Progenitor cell of endocrine pancreas (in vitro differentiated cells): ENCODE measurements around the gene C1orf226. TPM values are rescaled to one million over a fixed set of nuclear protein-coding genes. Genes with fewer than 3 reads are reported as not detected.

Source experiments
- DNase-seq: peaks from one replicate; pipeline ENCODE4 v3.0.0; 2021; ENCODE audit warnings: low spot score; ENCODE audit not compliant: unreplicated experiment
- H3K27ac Mint-ChIP-seq: 2 replicates; pipeline ENCODE4 v1.8.0; 2021; ENCODE audit warnings: mild to moderate bottlenecking, moderate library complexity, mixed read lengths
- H3K27me3 Mint-ChIP-seq: 2 replicates; pipeline ENCODE4 v1.8.0; 2021; ENCODE audit warnings: mixed read lengths
- H3K36me3 Mint-ChIP-seq: 2 replicates; pipeline ENCODE4 v1.8.0; 2022; ENCODE audit warnings: mixed read lengths; ENCODE audit not compliant: insufficient read depth
- H3K4me1 Mint-ChIP-seq: 2 replicates; pipeline ENCODE4 v1.8.0; 2021; ENCODE audit warnings: low read depth, mixed read lengths
- H3K4me3 Mint-ChIP-seq: 2 replicates; pipeline ENCODE4 v1.8.0; 2021; ENCODE audit warnings: low read depth, mild to moderate bottlenecking, moderate library complexity, mixed read lengths
- H3K9me3 Mint-ChIP-seq: 2 replicates; pipeline ENCODE4 v1.8.0; 2021; ENCODE audit warnings: low read depth, mixed read lengths
- total RNA-seq: library from RNA; stranded (reverse); gene quantifications from 2 replicates; pipeline ENCODE4 v1.2.1, GENCODE V29; 2021
- TF ChIP-seq, protein P1 (sequence below): fragments of 200-600 bp; sonication (generic); IDR thresholded peaks from one replicate; pipeline ENCODE4 v1.5.0; 2021; ENCODE audit warnings: antibody characterized with exemption, mild to moderate bottlenecking; ENCODE audit not compliant: unreplicated experiment

C1orf226 gene
- total RNA-seq, 1 donor from 2014 or later: 6.5 TPM

DNA sequence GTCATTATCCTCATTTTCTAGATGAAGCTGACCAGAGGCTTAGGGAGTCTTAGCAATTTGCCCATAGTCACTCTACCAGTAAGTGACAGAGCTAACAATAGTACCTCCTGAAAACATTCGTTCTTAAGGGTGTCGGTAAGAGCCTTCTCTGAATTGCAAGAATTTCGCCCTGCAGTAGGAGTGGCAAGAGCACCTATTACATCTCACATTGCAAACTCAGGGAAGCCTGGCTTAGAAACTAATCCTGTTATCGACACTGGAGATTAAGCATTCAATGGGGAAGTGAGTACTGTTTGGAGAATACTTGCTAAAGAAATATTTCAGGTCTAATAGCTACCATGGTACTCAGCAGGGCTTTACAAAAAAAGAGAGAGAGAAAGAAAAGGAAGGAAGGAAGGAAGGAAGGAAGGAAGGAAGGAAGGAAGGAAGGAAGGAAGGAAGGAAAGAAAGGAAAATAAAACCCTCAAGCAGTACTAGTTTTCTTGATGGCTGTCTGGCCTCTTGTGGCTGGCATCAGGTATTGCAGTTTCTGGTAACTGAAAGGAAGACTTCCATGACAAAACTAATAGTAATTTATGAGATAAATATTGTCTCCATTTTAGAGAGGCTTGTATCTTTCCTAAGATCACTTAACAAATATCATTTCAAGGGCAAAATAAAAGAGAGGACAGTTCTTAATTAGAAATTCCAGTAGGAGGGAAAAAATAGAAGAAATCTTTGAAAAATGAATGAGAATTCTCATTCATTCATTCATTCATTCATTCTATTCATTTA lies 10.4 kb downstream of the C1orf226 start:
- Mint-ChIP-seq H3K9me3 (no peaks in the 10 kb centered on the region), H3K36me3 (no peaks in the 10 kb centered on the region), H3K4me1 (peaks cover 20% of the 10 kb centered on the region), H3K4me3 (no peak overlapping the region), H3K27me3 (peaks cover 15% of the 10 kb centered on the region), H3K27ac (peak overlapping the region; percentile 0)
- TF ChIP-seq, protein P1, sequence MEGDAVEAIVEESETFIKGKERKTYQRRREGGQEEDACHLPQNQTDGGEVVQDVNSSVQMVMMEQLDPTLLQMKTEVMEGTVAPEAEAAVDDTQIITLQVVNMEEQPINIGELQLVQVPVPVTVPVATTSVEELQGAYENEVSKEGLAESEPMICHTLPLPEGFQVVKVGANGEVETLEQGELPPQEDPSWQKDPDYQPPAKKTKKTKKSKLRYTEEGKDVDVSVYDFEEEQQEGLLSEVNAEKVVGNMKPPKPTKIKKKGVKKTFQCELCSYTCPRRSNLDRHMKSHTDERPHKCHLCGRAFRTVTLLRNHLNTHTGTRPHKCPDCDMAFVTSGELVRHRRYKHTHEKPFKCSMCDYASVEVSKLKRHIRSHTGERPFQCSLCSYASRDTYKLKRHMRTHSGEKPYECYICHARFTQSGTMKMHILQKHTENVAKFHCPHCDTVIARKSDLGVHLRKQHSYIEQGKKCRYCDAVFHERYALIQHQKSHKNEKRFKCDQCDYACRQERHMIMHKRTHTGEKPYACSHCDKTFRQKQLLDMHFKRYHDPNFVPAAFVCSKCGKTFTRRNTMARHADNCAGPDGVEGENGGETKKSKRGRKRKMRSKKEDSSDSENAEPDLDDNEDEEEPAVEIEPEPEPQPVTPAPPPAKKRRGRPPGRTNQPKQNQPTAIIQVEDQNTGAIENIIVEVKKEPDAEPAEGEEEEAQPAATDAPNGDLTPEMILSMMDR: peak; percentile 76
- no peak for DNase-seq

DNA sequence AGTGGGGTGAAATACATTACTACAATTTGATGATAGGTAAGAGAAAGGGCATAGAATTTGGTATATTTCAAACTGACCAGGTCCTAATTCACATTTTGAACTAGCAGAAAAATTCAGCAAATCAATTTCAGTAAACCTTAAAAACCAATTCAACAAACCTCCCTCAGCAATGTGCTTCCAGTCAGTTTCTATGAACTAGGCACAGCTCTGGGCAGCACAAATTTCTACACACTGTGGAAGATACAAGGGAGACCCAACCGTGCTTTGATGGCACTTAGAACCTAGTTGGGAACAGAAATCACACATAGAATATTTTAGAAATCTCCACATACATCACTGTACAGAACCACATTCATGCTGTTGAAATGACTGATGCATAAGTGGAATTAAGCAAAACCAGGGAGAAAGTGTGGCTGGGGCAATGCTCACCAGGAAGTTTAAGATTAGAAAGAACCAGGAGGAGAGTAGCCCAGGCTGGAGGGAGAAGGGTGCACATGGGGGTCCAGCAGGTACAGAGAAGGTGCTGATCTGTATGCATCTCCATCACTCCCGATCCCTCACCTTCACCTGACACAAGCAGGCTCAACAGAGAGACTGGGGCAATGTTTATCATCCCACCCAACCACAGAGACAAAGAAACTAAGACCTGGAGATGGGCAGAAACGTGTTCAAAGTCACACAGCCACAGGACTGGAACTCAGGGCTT lies 14.8 kb downstream of the C1orf226 start:
- peaks cover 32% of the 10 kb centered on the region for H3K27me3 Mint-ChIP-seq
- DNase-seq: no peak
- H3K9me3 Mint-ChIP-seq: no peaks in the 10 kb centered on the region
- peaks cover 2% of the 10 kb centered on the region for H3K4me1 Mint-ChIP-seq
- TF ChIP-seq, protein P1: no peak
- no peak overlapping the region for H3K4me3 Mint-ChIP-seq
- no peaks in the 10 kb centered on the region for H3K36me3 Mint-ChIP-seq
- H3K27ac Mint-ChIP-seq: no peak overlapping the region

DNA sequence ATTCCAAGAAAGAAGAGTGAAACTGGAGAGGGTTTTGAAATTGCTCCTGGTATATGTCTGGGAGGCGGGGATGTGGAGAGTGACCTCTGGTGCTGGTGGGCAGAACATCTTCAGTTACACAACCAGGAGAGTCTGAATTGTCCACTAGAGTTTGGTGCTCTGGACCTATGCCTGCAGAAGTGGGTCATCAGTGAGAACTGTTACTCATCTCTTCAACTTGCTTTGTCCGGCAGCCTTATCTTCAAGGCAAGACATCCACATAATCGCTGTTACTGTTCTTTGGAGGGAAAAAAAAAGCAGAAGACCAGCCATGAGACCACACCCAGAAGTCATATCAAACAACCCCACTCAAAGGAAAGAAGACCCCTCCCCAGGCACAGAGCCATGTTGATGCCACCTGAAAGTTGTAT lies 15.5 kb downstream of the C1orf226 start:
- Mint-ChIP-seq H3K36me3 (no peaks in the 10 kb centered on the region), H3K4me1 (no peaks in the 10 kb centered on the region), H3K27ac (no peak overlapping the region), H3K9me3 (no peaks in the 10 kb centered on the region), H3K27me3 (peaks cover 32% of the 10 kb centered on the region), H3K4me3 (no peak overlapping the region)
- TF ChIP-seq, protein P1: no peak
- DNase-seq: no peak

DNA sequence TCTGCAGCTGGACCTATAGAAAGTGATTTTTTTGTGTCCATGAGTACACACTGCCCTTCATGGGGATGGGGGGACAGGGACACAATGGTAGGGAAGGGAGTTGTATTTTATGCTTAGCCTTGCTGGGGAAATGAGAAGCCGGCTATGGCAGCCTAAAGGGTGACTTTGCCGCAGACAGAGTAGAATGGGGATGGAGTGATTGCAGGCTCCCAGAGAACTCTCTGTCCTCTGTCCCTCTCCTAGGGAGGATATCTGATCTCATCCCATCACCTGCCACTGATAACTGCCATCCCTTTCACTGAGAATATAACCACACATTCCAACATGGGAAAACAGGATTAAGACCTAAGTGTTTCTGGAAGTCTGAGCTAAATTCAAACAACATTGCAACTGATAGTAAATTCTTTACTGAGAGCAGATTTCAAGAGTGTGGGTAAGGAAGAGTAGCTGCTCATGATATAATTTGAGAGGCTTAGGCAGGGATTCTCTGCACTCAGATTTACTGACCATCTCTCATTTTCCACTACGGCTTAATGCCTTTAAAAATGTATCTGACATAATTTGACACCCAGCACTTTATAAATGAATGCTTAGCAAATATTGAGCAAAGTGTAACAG lies 16.5 kb downstream of the C1orf226 start:
- Mint-ChIP-seq H3K36me3 (no peaks in the 10 kb centered on the region), H3K27ac (no peak overlapping the region)

More for the DNA sequence above, 16.5 kb downstream of the C1orf226 start:
- Mint-ChIP-seq H3K4me3 (no peak overlapping the region), H3K4me1 (no peaks in the 10 kb centered on the region), H3K9me3 (no peaks in the 10 kb centered on the region), H3K27me3 (peaks cover 32% of the 10 kb centered on the region)
- no peak for DNase-seq
- TF ChIP-seq, protein P1: no peak
